ENCODE results near the gene EVI5. TPM values are rescaled to one million over a fixed set of nuclear protein-coding genes. Genes with fewer than 3 reads are reported as not detected.

EVI5 gene
- total RNA-seq, 1 donor from 2014 or later = 33.0 TPM

DNA sequence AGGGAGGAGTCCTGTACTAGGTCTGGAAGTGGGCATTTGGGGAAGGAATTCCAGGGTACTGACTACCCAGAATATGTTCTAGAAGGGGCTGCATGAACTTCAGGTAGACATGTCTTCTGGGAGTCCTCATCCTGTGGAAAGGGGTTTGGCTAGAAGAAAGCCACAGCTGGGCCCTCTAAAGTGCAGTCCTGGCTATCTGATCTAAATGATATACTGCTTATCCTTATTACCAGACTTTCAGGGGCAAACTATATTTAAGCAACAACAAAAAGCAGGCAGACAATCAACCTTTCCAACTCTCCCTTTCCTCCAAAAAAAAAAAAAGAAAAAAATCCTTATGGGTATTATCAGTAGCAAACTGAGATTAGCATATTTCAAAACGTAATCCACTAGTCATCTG is 268.3 kb downstream of the EVI5 start:
- no peak for DNase-seq (ENCODE audit: low spot score)
- TF ChIP-seq, protein P1, sequence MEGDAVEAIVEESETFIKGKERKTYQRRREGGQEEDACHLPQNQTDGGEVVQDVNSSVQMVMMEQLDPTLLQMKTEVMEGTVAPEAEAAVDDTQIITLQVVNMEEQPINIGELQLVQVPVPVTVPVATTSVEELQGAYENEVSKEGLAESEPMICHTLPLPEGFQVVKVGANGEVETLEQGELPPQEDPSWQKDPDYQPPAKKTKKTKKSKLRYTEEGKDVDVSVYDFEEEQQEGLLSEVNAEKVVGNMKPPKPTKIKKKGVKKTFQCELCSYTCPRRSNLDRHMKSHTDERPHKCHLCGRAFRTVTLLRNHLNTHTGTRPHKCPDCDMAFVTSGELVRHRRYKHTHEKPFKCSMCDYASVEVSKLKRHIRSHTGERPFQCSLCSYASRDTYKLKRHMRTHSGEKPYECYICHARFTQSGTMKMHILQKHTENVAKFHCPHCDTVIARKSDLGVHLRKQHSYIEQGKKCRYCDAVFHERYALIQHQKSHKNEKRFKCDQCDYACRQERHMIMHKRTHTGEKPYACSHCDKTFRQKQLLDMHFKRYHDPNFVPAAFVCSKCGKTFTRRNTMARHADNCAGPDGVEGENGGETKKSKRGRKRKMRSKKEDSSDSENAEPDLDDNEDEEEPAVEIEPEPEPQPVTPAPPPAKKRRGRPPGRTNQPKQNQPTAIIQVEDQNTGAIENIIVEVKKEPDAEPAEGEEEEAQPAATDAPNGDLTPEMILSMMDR (IDR thresholded peaks at IDR 0.05; ENCODE audit: unreplicated experiment) = no peak
- H3K36me3 Mint-ChIP-seq (ENCODE audit: low read depth, unreplicated experiment) = no peaks in the 10 kb centered on the region
- no peaks in the 10 kb centered on the region for H3K27me3 Mint-ChIP-seq (ENCODE audit: unreplicated experiment)
- no peaks in the 10 kb centered on the region for H3K4me1 Mint-ChIP-seq (ENCODE audit: unreplicated experiment)
- no peak overlapping the region for H3K4me3 Mint-ChIP-seq (ENCODE audit: unreplicated experiment)
- H3K27ac Mint-ChIP-seq (ENCODE audit: unreplicated experiment) = no peak overlapping the region
- no peaks in the 10 kb centered on the region for H3K9me3 Mint-ChIP-seq (ENCODE audit: unreplicated experiment)

DNA sequence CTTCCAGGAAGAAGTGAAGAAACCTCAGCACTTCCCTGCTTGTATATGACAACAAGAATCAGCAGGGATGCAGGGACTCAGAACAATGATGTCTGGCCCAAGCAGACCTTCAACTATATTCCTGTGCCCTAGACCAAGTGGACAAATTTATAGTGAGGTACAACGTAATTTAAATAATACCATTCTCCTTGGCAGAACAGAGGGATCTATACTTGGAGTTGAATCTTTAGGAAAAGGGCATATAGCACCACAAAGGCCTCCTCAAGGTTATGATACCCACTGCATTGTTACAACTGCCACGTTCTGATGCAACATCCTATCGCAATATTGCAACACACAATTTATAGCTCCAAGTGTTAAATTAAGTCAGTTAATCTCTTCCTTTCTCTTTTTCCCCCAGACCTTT is 269.1 kb downstream of the EVI5 start:
- TF ChIP-seq, protein P1 (IDR thresholded peaks at IDR 0.05; ENCODE audit: unreplicated experiment) = no peak
- no peaks in the 10 kb centered on the region for H3K9me3 Mint-ChIP-seq (ENCODE audit: unreplicated experiment)
- no peaks in the 10 kb centered on the region for H3K36me3 Mint-ChIP-seq (ENCODE audit: low read depth, unreplicated experiment)
- no peak overlapping the region for H3K4me3 Mint-ChIP-seq (ENCODE audit: unreplicated experiment)
- no peaks in the 10 kb centered on the region for H3K4me1 Mint-ChIP-seq (ENCODE audit: unreplicated experiment)
- no peak for DNase-seq (ENCODE audit: low spot score)
- no peaks in the 10 kb centered on the region for H3K27me3 Mint-ChIP-seq (ENCODE audit: unreplicated experiment)
- no peak overlapping the region for H3K27ac Mint-ChIP-seq (ENCODE audit: unreplicated experiment)

GRCh38 chr1:92511541-92511940 is 273.4 kb downstream of the EVI5 start:
- TF ChIP-seq, protein P1 (IDR thresholded peaks at IDR 0.05; ENCODE audit: unreplicated experiment) = no peak
- H3K4me1 Mint-ChIP-seq (ENCODE audit: unreplicated experiment) = no peaks in the 10 kb centered on the region
- no peaks in the 10 kb centered on the region for H3K27me3 Mint-ChIP-seq (ENCODE audit: unreplicated experiment)
- DNase-seq (ENCODE audit: low spot score) = no peak
- H3K27ac Mint-ChIP-seq (ENCODE audit: unreplicated experiment) = no peak overlapping the region
- H3K4me3 Mint-ChIP-seq (ENCODE audit: unreplicated experiment) = no peak overlapping the region
- no peaks in the 10 kb centered on the region for H3K36me3 Mint-ChIP-seq (ENCODE audit: low read depth, unreplicated experiment)
- H3K9me3 Mint-ChIP-seq (ENCODE audit: unreplicated experiment) = no peaks in the 10 kb centered on the region

DNA sequence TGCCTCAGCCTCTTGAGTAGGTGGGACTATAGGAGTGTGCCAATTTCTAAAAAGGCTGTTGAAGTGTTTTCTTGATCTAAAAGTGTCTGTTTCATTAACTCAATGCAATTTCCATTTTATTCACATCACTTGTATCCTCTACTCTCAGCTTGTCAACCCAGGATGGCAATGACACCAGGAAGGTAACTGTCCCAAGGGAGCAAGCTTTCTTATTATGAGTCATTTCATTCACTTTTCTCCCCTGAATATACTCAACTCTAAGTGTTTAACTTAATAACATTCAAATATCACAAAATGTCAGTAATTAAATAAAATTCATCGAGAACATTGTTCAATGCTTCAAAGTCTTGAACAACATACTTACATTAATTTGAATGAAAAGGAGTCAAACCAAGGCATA is 275.3 kb downstream of the EVI5 start:
- Mint-ChIP-seq H3K36me3 (ENCODE audit: low read depth, unreplicated experiment) (no peaks in the 10 kb centered on the region), H3K27ac (ENCODE audit: unreplicated experiment) (no peak overlapping the region), H3K27me3 (ENCODE audit: unreplicated experiment) (no peaks in the 10 kb centered on the region), H3K4me3 (ENCODE audit: unreplicated experiment) (no peak overlapping the region), H3K9me3 (ENCODE audit: unreplicated experiment) (no peaks in the 10 kb centered on the region), H3K4me1 (ENCODE audit: unreplicated experiment) (no peaks in the 10 kb centered on the region)
- TF ChIP-seq, protein P1 (IDR thresholded peaks at IDR 0.05; ENCODE audit: unreplicated experiment) = no peak
- no peak for DNase-seq (ENCODE audit: low spot score)

DNA sequence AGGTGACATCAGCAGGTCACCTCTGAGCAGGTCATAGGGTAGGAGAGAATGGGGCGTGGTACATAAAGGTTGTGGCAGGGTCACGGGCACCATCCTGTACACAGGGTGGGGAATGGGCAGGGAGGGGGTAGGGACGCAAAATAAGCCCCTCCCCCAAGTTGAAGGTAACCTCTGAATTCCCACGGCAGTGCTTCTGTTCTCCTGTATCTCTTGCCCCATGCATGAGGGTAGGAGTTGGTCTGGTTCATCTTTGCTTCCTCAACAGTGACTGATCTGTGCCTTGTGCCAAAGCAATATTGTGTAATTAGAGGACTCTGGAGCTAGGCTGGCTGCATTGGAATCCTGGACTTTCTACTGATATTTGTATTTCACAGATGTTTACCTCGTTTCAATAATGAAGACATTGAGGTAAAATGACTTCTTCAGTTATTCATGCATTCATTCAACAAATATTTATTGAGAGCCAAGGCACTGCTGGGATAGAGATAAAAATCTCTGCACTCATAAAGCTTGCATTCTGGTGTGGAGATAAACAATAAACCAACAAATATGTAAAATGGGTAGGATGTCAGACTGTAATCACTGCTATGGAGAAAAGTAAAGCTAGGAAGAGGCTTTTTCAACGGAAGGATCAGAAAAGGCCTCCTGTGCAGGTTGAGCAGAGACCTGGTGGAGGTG is 279.8 kb downstream of the EVI5 start:
- no peaks in the 10 kb centered on the region for H3K27me3 Mint-ChIP-seq (ENCODE audit: unreplicated experiment)
- no peak overlapping the region for H3K4me3 Mint-ChIP-seq (ENCODE audit: unreplicated experiment)
- no peak for DNase-seq (ENCODE audit: low spot score)
- H3K9me3 Mint-ChIP-seq (ENCODE audit: unreplicated experiment) = no peaks in the 10 kb centered on the region
- H3K36me3 Mint-ChIP-seq (ENCODE audit: low read depth, unreplicated experiment) = no peaks in the 10 kb centered on the region
- TF ChIP-seq, protein P1 (IDR thresholded peaks at IDR 0.05; ENCODE audit: unreplicated experiment) = no peak
- no peak overlapping the region for H3K27ac Mint-ChIP-seq (ENCODE audit: unreplicated experiment)
- no peaks in the 10 kb centered on the region for H3K4me1 Mint-ChIP-seq (ENCODE audit: unreplicated experiment)
